GM19193 (cell line): ENCODE measurements around the gene SCN11A.

Source experiments
- POLR2A ChIP-seq: IDR thresholded peaks from 4 replicates; pipeline ENCODE4 v1.6.1; 2011; ENCODE audit not compliant: insufficient read depth, insufficient read length; ENCODE audit errors: extremely low read depth

The SCN11A gene

GRCh38 chr3:39086144-39086543 lies 34.4 kb upstream of the SCN11A start:
- TF ChIP-seq POLR2A: no peak

- no peak for TF ChIP-seq POLR2A
Observed at GRCh38 chr3:39082666-39083313, 31.0 kb upstream of the SCN11A start.

DNA sequence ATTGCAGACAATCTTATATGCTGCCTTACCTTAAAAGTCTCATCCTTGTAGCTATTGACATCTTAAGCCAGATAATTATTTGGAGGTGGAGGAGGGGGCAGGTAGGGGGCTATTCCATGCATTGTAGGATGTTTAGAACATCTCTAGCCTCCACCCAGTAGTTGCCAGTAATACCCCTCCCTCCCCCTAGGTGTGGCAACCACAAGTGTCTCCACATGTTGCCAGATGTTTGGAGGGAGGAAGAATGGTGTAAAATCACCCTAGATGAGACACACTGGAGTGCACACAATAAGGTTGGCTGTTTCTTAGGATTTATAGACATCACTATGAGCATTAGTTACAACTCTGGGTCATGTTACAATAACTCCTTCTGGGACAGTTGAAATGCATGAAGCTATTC lies 28.3 kb upstream of the SCN11A start:
- no peak for TF ChIP-seq POLR2A

DNA sequence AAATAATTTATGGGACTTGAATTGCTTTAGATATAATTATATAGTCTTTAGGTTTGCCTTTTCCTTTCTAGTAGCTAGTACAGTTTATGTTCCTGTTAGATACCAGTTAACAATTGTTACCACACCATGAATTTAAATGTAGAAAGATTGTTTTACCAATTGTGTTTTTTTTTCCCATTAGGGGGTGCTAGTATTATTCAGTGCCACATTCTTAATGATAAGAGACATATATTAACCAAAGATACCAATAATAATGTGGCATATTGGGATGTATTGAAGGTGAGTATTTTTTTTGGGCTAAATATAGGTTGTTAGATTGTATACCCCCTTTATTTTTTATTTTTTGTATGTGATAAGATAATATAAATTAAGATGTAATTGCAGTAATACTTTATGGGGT lies 27.8 kb upstream of the SCN11A start:
- no peak for TF ChIP-seq POLR2A

- no peak for TF ChIP-seq POLR2A
Observed at GRCh38 chr3:39075910-39076309, 24.2 kb upstream of the SCN11A start.

DNA sequence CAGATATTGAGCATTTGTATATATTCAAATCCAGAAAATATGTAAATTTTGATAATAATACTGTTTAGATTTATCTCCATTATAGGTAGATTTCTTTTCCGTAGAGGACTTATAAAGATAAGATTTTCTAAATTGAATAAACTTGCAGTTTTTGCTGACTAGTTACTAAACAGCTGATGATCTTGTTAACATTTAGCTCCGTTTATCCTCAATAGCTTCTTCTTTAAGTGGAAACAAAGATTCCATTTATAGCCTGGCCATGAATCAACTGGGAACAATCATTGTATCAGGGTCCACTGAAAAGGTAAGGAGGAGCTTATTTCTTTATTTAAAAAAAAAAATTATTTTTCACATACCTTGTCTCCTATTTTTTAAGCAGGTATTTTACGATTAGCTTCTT lies 16.8 kb upstream of the SCN11A start:
- no peak for TF ChIP-seq POLR2A

- TF ChIP-seq POLR2A: no peak
Observed at GRCh38 chr3:39067286-39067685, 15.5 kb upstream of the SCN11A start.

DNA sequence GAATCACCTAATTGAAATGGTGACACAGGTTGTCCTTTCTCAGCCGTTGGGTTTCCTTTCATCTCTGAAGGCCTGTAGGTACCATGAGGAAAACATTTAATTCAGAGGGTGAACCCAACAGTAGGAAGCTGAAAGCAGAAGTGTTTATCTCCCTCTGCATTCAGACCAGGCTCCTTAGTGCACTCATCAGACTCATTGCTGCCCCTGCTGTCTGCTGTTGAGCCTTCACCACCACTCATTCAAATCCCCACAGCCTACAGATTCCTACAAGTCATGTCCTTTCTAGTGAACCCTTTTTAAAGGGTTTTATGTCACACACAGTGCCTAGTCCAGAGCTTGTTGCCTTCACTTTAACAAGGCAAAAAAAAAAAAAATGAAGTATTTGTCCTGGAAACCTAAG lies 13.5 kb upstream of the SCN11A start:
- no peak for TF ChIP-seq POLR2A

DNA sequence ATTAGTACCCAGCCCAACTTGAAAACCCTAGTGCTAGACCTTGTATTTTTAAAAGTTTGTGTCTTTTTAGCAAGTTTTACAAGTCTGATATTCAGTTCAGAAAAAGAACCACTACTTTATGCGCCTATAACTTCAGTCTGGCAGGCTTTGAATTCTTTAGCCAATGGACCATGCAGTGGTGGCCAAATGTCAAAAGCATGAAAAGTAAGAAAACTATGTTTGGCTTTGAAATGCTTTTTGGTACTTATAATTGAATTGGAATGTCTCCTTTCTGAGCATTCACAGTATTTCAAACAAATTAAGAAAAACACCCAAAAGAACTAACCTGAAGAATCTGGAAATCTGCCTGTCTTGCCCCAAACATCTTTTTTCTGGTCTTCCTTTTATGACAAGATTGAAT lies 12.9 kb upstream of the SCN11A start:
- no peak for TF ChIP-seq POLR2A

DNA sequence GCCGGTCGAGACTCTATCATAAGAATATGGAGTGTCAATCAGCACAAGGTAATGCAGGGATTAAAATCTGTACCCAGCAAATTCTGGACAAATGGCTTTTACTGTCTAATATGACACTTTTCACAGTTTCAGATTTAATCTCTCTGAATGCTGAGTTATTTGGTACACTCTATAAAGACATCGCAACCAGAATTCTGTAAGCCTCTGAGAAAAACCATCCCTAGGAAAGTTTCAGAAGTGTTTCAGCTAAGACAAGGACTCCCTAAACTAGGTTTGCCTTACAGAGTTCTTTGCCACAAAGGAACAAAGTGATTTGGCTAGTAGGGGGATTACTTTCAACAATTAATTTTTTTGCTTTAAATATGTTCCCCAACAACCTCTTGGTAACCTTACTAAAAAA lies 11.4 kb upstream of the SCN11A start:
- TF ChIP-seq POLR2A: no peak

GRCh38 chr3:39062180-39062579 lies 10.4 kb upstream of the SCN11A start:
- no peak for TF ChIP-seq POLR2A

DNA sequence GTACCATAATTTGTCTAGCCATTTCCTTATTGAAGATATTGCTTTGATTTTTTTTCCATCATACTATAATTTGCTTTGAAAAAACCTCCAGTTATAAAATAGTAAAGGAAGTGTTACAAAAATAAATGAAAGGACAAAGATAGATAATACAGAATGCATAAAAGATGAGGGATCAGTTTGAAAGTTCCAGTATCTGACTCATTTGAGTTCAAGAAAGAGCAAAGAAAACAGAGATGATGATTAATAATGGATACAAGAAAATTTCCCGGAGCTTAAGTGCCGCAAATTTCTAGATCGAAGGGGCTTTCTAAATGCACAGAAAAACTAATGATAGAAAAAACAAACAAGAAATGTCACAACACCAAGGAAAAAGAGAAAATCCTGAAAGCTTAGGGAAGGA lies 4.4 kb upstream of the SCN11A start:
- no peak for TF ChIP-seq POLR2A

- TF ChIP-seq POLR2A: no peak
Observed at GRCh38 chr3:39053696-39054095, 2.0 kb upstream of the SCN11A start.

- TF ChIP-seq POLR2A: no peak
Observed at GRCh38 chr3:39052583-39052982, 839 bp upstream of the SCN11A start.

DNA sequence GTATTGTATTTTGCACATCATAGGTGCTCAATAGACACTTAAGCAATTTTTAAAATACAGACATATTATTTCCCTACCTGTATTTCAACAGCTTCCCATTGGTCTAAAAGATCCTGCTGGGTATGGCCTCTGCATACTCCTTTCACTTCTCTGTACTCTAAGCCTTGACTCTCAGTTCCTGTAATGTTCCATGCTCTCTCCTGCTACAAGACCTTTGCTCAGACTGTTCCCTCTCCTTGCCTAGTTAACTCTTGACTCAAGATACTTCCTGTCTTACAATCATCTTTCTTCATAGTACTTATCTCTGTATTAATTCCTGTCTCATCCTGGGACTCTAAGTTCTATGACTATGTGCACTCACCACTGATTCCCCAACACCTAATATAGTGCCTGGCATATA lies 1.7 kb downstream of the SCN11A start:
- no peak for TF ChIP-seq POLR2A

- TF ChIP-seq POLR2A: no peak
Observed at GRCh38 chr3:39038165-39038564, 13.6 kb downstream of the SCN11A start.

DNA sequence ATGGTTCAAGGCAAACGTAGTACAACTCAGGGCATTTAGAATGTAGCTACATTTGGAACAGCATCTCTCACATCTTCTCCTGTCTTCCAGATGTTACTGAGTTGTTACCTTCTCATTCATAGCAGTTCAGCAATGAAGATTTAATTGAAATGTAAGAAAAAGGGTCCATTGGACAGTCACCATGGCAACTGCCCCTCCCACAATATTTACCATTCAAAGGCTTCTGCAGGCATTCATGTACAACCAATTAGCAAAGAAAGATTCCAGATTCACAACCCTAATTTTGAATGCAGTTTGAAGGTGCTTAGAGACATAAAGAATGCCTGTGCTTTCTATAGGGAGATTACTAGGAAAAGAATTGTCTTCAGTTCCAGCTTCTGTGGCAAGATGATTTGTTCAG lies 22.2 kb downstream of the SCN11A start:
- no peak for TF ChIP-seq POLR2A
